Measurements from ENCODE around the gene PIF1.

PIF1 gene, protein sequence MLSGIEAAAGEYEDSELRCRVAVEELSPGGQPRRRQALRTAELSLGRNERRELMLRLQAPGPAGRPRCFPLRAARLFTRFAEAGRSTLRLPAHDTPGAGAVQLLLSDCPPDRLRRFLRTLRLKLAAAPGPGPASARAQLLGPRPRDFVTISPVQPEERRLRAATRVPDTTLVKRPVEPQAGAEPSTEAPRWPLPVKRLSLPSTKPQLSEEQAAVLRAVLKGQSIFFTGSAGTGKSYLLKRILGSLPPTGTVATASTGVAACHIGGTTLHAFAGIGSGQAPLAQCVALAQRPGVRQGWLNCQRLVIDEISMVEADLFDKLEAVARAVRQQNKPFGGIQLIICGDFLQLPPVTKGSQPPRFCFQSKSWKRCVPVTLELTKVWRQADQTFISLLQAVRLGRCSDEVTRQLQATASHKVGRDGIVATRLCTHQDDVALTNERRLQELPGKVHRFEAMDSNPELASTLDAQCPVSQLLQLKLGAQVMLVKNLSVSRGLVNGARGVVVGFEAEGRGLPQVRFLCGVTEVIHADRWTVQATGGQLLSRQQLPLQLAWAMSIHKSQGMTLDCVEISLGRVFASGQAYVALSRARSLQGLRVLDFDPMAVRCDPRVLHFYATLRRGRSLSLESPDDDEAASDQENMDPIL

DNA sequence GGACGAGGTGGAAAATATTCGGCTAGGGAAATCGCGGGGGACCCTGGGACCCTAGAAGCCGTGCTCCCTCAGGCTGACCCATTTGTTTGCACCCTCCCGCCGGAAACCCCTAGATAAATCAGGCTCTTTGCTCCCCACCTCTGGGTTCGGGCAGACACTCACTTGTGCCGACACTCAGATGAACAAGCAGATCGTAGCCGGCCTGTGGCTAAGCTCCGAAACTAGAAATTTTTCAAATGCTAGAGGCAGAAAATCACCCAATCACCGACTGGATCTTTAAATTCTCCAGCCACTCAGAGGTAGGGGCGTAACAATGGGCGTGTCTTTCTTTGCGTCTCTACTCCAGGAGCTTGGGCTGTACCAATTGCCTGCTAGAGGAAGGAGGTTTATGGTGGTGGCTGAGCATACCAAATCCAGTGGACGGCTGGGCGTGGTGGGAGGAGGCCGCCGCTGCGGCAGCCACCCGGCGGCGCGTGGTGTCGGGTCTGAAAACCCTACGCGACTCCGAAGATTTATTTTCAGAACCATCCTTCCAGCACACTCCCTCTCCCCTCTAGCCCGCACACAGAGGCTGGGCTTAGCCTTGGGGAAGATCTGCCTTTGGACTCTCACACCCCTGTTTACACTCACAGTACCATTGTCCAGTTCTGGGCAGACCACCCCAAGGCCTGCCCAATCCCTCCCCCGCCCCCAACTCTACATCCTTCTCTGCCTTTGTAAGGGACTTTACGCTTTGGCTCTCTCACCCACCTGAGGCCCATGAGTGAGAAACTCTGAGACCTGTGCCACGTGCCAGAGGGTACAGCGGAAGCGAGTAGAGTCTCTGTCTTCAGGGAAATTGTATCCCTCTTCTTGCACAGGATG, at the start of gene PIF1:
TSS of gene PIF1 (minus strand) at position 217 of the 864 bp plus-strand sequence. CDS start 1,312 bp downstream, outside the sequence.
- peak; percentile 96 to 98 for ATAC-seq

DNA sequence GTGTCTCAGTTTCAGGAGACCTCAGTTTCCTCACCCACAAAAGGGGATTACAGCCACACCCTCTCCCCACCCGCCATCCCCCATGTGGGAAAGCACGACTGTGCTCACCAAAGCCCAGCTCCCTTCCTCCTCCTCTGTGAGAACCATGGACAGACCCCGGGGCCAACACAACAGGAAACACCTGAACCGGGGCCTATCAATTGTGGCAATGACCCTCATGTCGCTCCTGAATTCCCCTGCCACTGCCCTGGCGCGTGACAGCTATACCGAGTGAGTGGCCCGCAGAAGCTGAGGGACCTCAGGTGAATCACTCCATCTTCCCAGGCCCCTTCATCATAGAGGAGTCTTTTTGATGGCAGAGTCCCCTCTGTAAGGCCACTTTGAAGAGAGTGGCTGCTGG, 44.9 kb upstream of the PIF1 start:
- no peak for ATAC-seq

DNA sequence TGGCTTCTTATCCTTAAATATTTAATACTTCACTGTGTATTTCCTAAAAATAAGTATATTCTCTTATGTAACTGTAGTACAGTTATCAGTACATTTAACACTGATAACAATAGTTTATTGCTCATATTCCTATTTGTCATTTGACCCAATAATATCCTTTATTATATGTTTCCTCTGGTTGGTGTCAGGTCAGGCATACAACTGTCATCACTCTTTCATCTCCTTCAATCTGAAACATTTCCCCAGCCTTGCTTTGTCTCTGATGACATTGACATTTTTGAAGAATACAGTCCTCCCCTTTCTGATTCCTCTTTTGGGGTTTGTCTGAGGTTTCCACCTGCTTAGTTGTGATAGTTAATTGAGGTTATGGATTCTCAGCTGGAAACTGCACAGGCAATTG, 44.1 kb upstream of the PIF1 start:
- no peak for ATAC-seq

DNA sequence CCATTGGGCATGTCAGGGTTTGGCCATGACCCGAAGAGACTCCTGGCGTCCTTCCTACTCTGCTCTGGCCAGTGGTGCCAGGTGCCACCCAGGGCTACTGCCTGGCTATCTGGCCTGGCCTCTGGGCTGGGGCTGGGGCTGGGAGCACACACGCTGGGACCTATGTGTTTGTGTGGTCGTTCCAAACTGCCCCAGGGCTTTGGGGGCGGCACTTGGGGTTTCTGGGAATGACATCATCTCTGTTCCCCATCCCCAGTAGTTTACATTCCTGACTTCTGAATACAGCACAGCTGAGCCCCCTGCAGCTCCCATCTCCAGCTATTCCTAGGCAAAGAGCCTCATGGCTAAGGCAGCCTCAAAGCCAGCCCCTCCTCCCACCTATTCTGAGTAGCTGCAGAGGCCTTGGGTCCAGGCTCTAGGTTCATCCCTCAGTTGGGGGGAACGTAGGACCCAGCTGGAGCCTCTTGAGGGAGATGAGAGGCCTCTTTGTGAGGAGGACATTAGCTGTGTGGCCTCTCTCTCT, 40.6 kb upstream of the PIF1 start:
- ATAC-seq, result no peak

DNA sequence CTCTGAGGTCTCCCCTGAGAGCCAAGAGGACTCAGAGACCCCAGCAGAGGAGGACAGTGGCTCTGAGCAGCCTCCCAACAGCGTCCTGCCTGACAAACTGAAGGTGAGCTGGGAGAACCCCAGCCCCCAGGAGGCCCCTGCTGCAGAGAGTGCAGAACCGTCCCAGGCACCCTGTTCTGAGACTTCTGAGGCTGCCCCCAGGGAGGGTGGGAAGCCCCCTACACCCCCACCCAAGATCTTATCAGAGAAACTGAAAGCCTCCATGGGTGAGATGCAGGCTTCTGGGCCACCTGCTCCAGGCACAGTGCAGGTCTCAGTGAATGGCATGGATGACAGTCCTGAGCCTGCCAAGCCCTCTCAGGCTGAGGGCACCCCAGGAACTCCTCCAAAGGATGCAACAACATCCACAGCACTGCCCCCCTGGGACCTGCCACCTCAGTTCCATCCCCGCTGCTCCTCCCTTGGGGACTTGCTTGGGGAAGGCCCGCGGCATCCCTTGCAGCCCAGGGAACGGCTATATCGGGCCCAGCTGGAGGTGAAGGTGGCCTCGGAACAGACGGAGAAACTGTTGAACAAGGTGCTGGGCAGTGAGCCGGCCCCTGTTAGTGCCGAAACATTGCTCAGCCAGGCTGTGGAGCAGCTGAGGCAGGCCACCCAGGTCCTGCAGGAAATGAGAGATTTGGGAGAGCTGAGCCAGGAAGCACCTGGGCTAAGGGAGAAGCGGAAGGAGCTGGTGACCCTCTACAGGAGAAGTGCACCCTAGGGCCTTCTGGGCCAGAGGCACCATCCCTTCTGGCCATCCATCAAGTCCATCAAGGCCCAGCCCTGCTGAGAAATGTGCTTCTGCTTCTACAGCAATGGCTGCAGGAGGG, 39.9 kb upstream of the PIF1 start:
- peak; percentile 38 to 61 for ATAC-seq

DNA sequence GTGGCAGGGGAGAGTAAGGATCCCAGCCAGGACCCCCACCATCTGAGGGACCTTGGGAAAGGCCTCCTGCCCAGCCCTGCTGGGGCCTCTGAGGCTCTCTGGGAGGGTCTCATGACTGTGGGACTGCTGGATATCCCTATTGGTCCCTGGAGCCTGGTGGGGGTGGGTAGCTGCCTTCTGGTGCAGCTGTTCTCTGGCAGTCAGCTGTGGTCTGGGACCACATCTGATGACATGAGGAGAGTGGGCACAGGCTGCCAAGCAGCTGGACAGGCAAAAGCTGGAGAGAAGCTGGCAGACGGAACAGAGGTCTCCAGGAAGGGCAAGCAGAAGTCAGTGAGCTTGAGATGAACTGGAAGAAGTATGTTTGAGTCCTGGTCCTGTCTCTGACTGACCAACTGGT, 38.6 kb upstream of the PIF1 start:
- no peak for ATAC-seq

DNA sequence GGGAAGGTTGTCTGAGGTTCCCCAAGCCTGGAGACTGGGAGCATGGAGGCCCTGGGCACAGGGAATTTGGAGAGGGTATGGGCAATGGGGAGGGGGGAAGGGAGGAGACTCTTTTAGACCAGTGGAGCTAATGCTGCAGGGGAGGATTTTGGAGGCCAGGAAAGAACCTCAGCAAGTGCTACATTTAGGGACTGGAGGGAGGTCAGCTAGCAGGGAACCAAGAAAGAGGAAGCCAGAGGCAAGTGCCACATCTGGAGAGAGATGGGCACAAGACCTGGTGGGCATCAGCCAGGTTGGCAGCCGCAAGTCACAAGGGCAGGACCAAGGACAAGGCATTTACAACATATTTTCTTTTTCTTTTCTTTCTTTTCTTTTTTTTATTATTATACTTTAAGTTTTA, 37.0 kb upstream of the PIF1 start:
- ATAC-seq, result no peak

DNA sequence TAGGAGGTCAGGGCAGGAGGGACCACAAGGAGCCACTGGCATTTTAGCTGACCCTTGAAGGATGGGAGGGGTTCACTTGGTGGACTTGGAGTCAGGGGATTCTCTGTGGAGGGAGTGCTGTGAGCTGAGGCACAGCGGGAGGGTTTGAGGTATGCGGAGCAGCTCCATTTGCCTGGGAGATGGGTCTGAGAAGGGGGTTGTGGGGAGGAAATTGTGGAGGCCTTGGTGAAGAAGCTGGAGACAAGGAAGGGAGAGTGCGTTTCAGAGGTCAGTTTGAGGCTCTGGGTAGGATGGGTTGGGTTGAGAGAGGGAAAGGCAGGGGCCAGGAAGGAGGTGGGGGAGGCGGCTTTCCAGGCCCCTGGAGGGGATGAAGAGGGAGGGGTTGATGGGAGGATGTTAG, 36.5 kb upstream of the PIF1 start:
- no peak for ATAC-seq

DNA sequence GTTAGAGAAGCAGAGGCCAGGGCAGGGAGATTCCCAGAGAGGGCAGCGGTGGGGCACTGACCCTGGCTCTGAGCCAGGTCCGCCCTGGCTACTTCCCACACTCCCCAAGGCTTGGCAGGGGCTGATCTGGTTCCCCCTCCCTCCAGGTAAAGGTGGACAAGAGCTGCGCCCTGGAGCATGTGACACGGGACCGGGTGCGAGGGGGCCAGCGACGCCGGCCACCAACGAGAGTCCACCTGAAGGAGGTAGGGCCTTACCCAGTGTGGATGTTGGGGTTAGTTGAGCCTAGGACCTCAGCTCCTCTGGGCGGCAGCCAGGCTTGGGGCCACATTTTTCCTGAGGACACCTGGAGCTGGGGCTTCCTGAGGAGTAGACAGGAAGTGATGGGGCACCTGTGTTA, 35.9 kb upstream of the PIF1 start:
- ATAC-seq, result no peak

DNA sequence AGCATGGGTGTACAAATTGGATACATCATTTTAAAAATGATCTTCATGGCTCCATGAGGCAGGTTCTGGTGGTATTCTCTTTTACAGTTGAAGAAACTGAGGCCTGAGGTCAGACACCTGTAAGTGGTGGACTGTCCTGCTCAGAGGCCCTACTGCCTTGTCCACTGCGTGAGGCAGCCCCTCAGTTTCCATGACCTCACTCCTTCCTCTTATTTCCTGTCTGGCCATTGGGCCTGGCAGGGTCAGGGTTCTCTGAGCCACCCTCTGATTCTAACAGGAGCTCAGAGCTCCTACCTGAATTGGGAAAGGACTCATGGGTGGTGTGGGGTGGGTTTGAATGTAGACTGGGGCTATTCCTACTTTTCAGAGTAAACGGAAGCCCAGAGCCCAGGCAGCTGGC, 33.8 kb upstream of the PIF1 start:
- ATAC-seq, result no peak

DNA sequence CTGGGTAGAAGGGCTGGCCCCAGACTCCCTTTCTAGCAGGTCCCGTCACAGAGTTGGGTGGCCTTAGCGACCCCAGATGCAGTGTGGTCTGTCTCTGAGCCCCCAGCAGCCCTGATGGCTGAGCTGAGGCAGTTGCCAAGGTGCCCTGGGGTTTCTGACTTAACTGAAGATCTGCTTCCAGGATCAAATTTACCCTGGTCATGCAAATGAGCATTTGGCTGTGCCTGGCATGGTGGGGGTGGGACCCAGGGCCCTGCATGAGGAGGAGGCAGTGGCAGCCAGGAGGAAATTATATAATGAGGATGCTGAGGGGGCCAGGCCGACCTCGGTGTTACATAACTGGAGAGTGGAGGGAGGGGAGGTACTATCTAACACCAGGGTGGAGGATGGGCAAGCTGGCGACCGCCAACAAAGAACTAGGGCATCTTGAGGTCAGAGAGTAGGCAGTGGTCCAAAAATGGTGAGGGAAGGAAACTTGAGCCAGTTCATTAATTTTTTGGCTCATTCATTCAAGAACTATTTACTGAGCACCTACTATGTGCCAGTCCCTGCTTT, 32.7 kb upstream of the PIF1 start:
- no peak for ATAC-seq

DNA sequence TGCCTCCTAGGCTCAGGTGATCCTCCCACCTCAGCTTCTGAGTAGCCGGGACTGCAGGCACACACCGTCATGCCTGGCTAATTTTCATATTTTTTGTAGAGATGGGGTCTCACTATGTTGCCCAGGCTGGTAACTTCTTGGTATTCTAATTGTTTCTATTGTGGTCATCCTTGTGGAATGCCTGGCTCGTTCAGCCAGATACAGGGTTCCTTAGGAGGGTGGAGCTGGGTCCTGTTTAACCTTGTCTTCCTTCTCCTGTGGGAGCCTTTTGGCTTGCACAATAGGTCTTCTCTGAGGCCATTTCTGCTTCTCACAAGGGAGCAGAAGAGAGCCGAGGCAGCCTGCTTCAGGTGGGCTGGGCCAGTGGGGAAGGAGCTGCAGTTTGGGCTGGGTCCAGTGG, 32.0 kb upstream of the PIF1 start:
- ATAC-seq, result no peak

DNA sequence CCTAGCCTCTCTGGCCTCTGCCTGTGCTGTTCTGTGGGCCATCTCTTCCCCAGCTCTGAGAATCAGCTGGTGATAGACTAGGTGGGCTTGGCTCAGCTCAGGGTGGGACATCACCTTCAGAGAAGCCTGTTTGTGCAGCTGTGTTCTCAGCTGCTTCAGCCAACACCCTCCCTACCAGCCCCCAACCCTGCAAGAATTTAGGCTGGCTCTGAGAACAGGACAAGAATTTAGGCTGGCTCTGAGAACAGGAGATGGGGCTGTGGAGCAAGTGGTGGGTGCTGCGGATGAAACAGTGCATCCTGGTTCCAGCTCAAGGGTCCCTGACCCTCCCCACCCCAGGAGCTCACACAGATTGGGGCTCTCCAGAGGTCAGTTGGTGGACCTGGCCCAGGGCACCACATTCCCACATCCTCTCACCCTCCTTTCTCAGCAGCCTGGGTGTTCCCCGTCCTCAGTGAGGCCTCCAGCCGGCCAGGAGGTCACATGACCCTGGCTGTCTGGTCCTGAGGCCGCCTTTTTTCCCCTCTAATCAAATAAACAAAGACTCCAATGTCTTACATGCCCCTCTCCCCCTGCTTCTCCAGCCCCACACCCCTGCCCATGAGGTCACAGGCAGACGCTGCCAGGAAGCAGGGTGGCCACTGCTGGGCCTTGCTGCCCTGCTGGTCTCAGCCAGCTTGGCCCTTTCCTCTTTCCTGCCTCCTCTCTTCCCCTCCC, 31.1 kb upstream of the PIF1 start:
- no peak for ATAC-seq

DNA sequence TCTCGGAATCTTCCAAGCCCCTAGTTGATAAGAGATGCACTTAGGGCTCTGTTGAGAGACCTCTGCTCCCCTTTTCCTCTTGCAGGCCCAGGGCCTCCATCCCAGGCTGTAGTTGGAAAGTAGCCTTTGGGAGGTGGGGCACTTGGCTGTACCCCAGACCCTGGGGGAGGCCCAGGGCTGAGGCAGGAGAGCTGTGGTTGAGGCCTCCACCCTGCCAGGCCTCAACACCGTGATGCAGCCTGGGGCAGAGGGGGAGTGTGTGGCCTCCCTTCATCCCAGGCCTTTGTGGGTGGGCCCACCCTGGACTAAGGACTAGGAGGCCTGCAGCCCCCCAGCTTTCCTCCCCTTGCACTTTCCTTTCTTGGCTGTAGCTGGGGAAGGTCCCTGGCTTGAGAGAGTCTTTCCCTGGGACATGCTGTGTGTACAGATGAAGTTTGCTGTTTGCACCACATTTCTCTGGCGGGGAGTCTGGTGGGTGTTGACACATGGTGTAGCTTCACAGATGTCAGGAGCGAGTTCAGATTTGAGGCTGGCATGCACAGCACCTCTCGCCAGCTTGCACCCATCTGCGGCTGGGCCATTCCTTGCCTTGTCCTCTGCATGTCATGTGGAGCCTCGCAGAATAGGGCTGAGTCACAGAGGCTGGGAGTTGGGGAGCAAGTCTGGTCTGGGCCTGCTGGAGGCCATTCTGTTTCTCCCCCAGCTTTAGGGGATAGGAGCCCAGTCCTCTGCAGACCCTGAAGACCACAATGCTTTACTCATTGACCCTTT, 29.9 kb upstream of the PIF1 start:
- no peak for ATAC-seq

DNA sequence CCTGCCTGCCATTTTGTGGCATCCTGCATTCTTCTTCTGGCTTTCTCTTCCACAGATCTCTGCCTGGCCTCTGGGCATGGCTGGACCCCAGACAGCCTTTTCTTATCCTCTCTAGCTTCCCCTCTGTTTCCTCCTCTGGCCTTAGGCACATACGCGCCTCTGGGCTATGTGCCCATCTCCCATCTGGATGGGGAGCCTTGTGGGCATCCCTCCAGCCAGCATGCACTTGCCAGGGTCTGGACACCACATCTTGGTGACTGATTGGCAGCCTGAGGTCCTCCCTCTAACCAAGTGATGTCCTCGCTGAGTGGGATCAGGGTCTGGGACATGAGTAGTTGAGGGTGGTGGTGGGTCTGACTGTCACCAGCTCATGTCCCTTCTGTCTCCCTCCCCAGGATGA, 29.1 kb upstream of the PIF1 start:
- ATAC-seq, result no peak

DNA sequence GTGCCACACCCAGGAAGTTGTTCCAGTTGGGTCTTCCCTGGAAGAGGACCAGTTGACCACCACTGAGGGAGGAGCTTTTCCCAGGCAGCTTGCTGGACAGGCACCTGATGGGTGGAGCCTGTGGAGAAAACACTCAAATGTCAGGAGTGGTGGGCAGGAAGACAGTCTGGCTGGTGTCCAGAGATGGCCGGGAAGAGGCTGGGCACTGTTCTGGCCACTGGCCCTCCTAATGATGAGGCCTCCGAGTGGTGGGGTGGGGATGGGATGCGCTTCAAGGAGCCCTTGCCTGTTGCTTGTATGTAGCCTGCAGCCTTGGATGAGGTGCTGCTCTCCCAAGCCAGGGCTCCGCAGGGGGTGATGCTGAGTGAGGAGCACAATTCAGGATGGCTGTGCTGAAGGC, 28.6 kb upstream of the PIF1 start:
- ATAC-seq, result no peak

DNA sequence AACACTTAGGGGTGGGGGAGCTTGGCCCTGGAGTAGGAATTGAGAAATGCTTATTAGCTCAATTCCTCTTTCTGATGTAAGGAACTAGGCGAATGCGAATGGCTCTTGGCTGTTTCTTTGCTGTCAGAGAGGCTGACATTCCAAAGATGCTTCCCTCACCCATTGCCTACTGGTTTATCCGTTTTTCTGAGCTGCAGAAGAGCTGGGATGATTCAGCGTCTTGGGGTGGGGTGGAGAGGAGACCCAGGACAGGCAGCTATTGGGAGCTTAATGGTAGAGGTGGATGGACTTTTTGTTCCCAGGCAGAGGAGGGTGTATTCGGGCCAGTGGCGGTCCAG, 26.0 kb upstream of the PIF1 start:
- ATAC-seq, result no peak

DNA sequence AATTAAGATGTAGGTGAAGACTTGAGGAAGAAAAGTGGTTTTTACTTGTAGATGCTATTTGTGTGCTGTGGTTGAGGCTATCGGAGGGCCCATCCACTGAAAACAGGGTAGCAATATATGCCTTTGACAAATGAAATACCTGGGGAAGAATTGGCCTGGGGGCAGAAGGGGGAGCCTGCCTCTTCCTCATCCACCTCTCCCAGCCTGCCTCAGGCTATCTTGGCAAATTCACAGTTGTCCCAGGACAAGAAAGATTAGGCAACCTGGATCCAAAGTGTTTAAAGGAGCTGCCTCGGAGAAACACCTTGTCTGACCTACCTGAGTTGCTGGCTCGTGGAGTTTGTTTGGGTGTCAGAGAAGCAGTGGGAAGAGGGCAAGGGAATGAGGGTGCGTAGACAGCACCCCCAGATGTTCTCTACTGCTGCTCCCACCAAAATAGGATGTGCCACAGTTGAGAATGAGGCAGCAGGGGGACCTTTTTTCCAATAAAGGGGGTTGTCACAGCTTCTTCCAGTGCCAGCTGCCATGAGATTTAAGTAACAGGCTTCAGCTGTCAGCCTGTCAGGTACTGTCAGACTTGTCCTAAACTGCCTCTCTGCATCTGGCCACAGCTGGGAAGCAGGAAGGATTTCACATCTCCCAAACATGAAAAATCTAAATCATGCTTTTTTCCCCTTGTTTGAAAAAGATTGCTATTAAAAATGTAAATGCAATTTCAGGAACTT, 25.5 kb upstream of the PIF1 start:
- ATAC-seq, result no peak

DNA sequence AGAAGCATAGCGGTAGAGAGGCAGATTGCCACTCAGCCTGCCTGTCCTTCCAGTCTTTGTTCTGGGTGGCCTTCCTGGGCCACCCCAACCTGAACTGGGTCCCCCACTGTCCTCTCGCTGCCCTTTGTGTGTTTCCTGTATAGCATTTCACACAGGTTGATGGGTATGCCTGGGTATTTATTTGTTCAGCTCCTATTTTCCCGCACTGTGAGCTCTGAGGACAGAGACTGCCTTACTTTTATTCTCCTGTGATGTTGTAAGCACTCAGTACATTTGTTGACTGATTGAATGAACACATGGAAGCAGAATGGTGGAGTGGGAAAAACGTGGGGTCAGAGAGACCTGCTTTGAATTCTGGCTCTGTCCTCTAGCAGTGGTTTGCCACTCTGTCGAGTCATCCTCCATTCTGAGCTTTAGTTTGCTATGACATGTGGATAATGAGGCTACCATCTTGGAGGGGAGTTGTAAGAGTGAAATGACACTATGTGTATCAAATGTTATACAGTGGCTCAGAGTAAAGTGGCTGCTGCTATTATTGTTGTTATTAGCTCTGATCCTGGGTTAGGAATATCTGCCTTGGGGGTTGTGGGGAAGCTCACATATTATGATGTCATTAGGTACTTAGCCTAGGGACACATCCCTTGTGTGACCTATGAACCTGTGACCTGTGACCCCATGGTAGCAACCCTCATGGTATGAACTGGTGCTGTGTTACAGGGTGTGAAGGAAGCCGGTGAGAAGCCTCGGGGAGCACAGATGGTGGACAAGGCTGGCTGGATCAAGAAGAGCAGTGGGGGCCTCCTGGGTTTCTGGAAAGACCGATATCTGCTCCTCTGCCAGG, 22.6 kb upstream of the PIF1 start:
- ATAC-seq, result no peak

Measured in activated CD4-positive, CD25-positive, alpha-beta regulatory T cell treated with anti-CD3 and anti-CD28 coated beads, Interleukin-2, amount 50 U/mL, for 24 hours (primary cell).